Measurements from ENCODE around the gene CCNQ.

The CCNQ gene

DNA sequence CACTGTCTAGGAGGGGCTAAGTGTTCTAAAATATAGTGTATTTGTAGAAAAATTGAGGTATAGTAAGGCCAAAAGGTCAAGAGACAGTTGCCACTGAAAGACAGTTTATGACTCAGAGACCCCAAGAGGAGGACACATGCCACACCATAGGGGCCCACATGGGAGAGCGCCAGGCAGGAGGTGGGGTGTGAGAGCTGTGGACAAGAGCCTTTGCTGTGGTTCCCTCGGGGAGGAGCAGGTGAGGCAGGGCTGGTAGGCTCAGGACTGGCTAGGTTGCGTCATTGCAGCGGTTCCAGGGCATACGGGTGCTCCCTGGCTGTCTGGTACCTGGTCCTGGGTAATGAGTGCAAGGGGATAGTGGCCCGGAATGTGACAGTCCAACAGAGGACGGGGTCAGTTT lies 37.6 kb downstream of the CCNQ start:
- peaks cover 5% of the 10 kb centered on the region for H3K4me1 ChIP-seq (ENCODE audit: insufficient read depth, low read length, poor library complexity, severe bottlenecking)
- no peak overlapping the region for H3K9ac ChIP-seq (ENCODE audit: low read depth, low read length, poor library complexity, severe bottlenecking)
- no peak overlapping the region for H2AFZ ChIP-seq (ENCODE audit: low read length)
- no peaks in the 10 kb centered on the region for H3K79me2 ChIP-seq (ENCODE audit: insufficient read depth, low read length)
- no peaks in the 10 kb centered on the region for H3F3A ChIP-seq (ENCODE audit: low read depth)
- H3K4me3 ChIP-seq (ENCODE audit: low read length, poor library complexity, severe bottlenecking), result no peak overlapping the region
- no peaks in the 10 kb centered on the region for H3K27me3 ChIP-seq (ENCODE audit: insufficient read depth, low read length, poor library complexity, severe bottlenecking)
- H3K9me3 ChIP-seq (ENCODE audit: insufficient read depth, low read depth, low read length), result no peaks in the 10 kb centered on the region
- H3K9me2 ChIP-seq (replicated peaks; ENCODE audit: low read depth, low read length), result no peaks in the 10 kb centered on the region
- no peaks in the 10 kb centered on the region for H3K36me3 ChIP-seq (ENCODE audit: insufficient read depth, low read length)
- no peaks in the 10 kb centered on the region for H4K20me1 ChIP-seq (ENCODE audit: insufficient read depth, low read length, poor library complexity, severe bottlenecking)
- no peak overlapping the region for H3K4me2 ChIP-seq (ENCODE audit: low read depth, low read length, poor library complexity, severe bottlenecking)
- TF ChIP-seq CTCF (conservative IDR thresholded peaks at IDR 0.05; ENCODE audit: low read length), result no peak
- no peak for TF ChIP-seq EZH2phosphoT487 (IDR thresholded peaks at IDR 0.05; ENCODE audit: borderline replicate concordance)

DNA sequence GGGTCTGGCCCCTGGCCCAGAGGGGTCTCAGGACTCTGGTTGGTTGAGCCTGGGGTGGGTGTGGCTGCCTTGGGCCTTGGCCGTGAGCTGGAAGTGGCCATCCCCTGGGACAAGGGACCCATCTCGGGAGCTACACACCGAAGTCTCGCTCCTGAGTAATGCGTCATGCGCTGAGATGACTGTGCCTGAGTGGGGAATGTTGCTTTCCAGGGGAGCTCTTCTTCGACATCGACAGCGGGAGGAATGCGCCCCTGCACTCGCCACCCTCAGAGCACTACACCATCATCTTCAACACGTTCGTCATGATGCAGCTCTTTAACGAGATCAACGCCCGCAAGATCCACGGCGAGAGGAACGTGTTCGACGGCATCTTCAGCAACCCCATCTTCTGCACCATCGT lies 38.5 kb downstream of the CCNQ start:
- H3K4me1 ChIP-seq (ENCODE audit: insufficient read depth, low read length, poor library complexity, severe bottlenecking), result peaks cover 5% of the 10 kb centered on the region
- no peak overlapping the region for H3K4me2 ChIP-seq (ENCODE audit: low read depth, low read length, poor library complexity, severe bottlenecking)
- H3K27me3 ChIP-seq (ENCODE audit: insufficient read depth, low read length, poor library complexity, severe bottlenecking), result no peaks in the 10 kb centered on the region
- H2AFZ ChIP-seq (ENCODE audit: low read length), result no peak overlapping the region
- H4K20me1 ChIP-seq (ENCODE audit: insufficient read depth, low read length, poor library complexity, severe bottlenecking), result no peaks in the 10 kb centered on the region
- no peaks in the 10 kb centered on the region for H3K79me2 ChIP-seq (ENCODE audit: insufficient read depth, low read length)
- H3K36me3 ChIP-seq (ENCODE audit: insufficient read depth, low read length), result no peaks in the 10 kb centered on the region
- no peaks in the 10 kb centered on the region for H3K9me2 ChIP-seq (replicated peaks; ENCODE audit: low read depth, low read length)
- no peak overlapping the region for H3K4me3 ChIP-seq (ENCODE audit: low read length, poor library complexity, severe bottlenecking)
- TF ChIP-seq EZH2phosphoT487 (IDR thresholded peaks at IDR 0.05; ENCODE audit: borderline replicate concordance) (no peak), CTCF (conservative IDR thresholded peaks at IDR 0.05; ENCODE audit: low read length) (no peak)
- H3K9ac ChIP-seq (ENCODE audit: low read depth, low read length, poor library complexity, severe bottlenecking), result no peak overlapping the region
- no peaks in the 10 kb centered on the region for H3F3A ChIP-seq (ENCODE audit: low read depth)
- no peaks in the 10 kb centered on the region for H3K9me3 ChIP-seq (ENCODE audit: insufficient read depth, low read depth, low read length)

- H3K27me3 ChIP-seq (ENCODE audit: insufficient read depth, low read length, poor library complexity, severe bottlenecking), result no peaks in the 10 kb centered on the region
- H3K9ac ChIP-seq (ENCODE audit: low read depth, low read length, poor library complexity, severe bottlenecking), result no peak overlapping the region
Measured at GRCh38 chrX:153560000-153560399, 38.9 kb downstream of the CCNQ start.

More at GRCh38 chrX:153560000-153560399, 38.9 kb downstream of the CCNQ start:
- no peaks in the 10 kb centered on the region for H3K9me3 ChIP-seq (ENCODE audit: insufficient read depth, low read depth, low read length)
- no peak overlapping the region for H3K4me2 ChIP-seq (ENCODE audit: low read depth, low read length, poor library complexity, severe bottlenecking)
- H3K36me3 ChIP-seq (ENCODE audit: insufficient read depth, low read length), result no peaks in the 10 kb centered on the region
- H3F3A ChIP-seq (ENCODE audit: low read depth), result no peaks in the 10 kb centered on the region
- H3K4me3 ChIP-seq (ENCODE audit: low read length, poor library complexity, severe bottlenecking), result no peak overlapping the region
- no peaks in the 10 kb centered on the region for H3K9me2 ChIP-seq (replicated peaks; ENCODE audit: low read depth, low read length)
- H3K79me2 ChIP-seq (ENCODE audit: insufficient read depth, low read length), result no peaks in the 10 kb centered on the region
- H3K4me1 ChIP-seq (ENCODE audit: insufficient read depth, low read length, poor library complexity, severe bottlenecking), result peaks cover 5% of the 10 kb centered on the region
- H2AFZ ChIP-seq (ENCODE audit: low read length), result no peak overlapping the region
- TF ChIP-seq EZH2phosphoT487 (IDR thresholded peaks at IDR 0.05; ENCODE audit: borderline replicate concordance), result no peak
- TF ChIP-seq CTCF (conservative IDR thresholded peaks at IDR 0.05; ENCODE audit: low read length), result no peak
- H4K20me1 ChIP-seq (ENCODE audit: insufficient read depth, low read length, poor library complexity, severe bottlenecking), result no peaks in the 10 kb centered on the region
